Stimulated activated naive CD8-positive, alpha-beta T cell treated with anti-CD3 and anti-CD28 coated beads, Interleukin-15, Interleukin-2, amounts not matched to agents 100 ng/mL and 50 ng/mL, for 24 hours (primary cell): Measurements from ENCODE around the gene SESN2.

ENCODE experiments used
- H3K27ac Mint-ChIP-seq: one replicate; pipeline ENCODE4 v1.8.0; 2021; ENCODE audit warnings: mild to moderate bottlenecking, mixed read lengths
- H3K27me3 Mint-ChIP-seq: one replicate; pipeline ENCODE4 v1.8.0; 2021; ENCODE audit warnings: mixed read lengths
- H3K36me3 Mint-ChIP-seq: one replicate; pipeline ENCODE4 v1.8.0; 2021; ENCODE audit warnings: low read depth, mixed read lengths
- H3K4me1 Mint-ChIP-seq: one replicate; pipeline ENCODE4 v1.8.0; 2021; ENCODE audit warnings: low read depth, mixed read lengths
- H3K4me3 Mint-ChIP-seq: one replicate; pipeline ENCODE4 v1.8.0; 2021; ENCODE audit warnings: mild to moderate bottlenecking, mixed read lengths
- H3K9me3 Mint-ChIP-seq: one replicate; pipeline ENCODE4 v1.8.0; 2021; ENCODE audit warnings: mixed read lengths

Gene SESN2

GRCh38 chr1:28244549-28245251 is 14.6 kb upstream of the SESN2 start:
- peaks cover 3% of the 10 kb centered on the region for H3K36me3 Mint-ChIP-seq
- peak overlapping the region; percentile 88 for H3K27ac Mint-ChIP-seq
- H3K27me3 Mint-ChIP-seq: no peaks in the 10 kb centered on the region
- H3K4me3 Mint-ChIP-seq: peak overlapping the region; percentile 73
- no peaks in the 10 kb centered on the region for H3K9me3 Mint-ChIP-seq
- peaks cover 54% of the 10 kb centered on the region for H3K4me1 Mint-ChIP-seq

- Mint-ChIP-seq H3K9me3 (no peaks in the 10 kb centered on the region), H3K4me1 (peaks cover 58% of the 10 kb centered on the region), H3K27me3 (no peaks in the 10 kb centered on the region), H3K36me3 (peaks cover 3% of the 10 kb centered on the region), H3K27ac (peak overlapping the region; percentile 99), H3K4me3 (peak overlapping the region; percentile 98)
Measured at GRCh38 chr1:28246427-28246832, 12.9 kb upstream of the SESN2 start.

- Mint-ChIP-seq H3K27me3 (no peaks in the 10 kb centered on the region), H3K4me3 (peak overlapping the region; percentile 98), H3K9me3 (no peaks in the 10 kb centered on the region), H3K36me3 (peaks cover 3% of the 10 kb centered on the region), H3K4me1 (peaks cover 56% of the 10 kb centered on the region), H3K27ac (peak overlapping the region; percentile 75)
Measured at GRCh38 chr1:28247612-28248272, 11.6 kb upstream of the SESN2 start.

GRCh38 chr1:28248273-28249012 is 10.9 kb upstream of the SESN2 start:
- Mint-ChIP-seq H3K4me1 (peaks cover 52% of the 10 kb centered on the region), H3K9me3 (no peaks in the 10 kb centered on the region), H3K36me3 (peaks cover 3% of the 10 kb centered on the region), H3K27ac (peak overlapping the region; percentile 95), H3K4me3 (peak overlapping the region; percentile 98), H3K27me3 (no peaks in the 10 kb centered on the region)

- Mint-ChIP-seq H3K9me3 (no peaks in the 10 kb centered on the region), H3K27me3 (no peaks in the 10 kb centered on the region)
Measured at GRCh38 chr1:28249013-28249865, 10.1 kb upstream of the SESN2 start.

GRCh38 chr1:28249866-28250295 is 9.4 kb upstream of the SESN2 start:
- Mint-ChIP-seq H3K4me3 (no peak overlapping the region), H3K4me1 (peaks cover 38% of the 10 kb centered on the region), H3K27me3 (no peaks in the 10 kb centered on the region), H3K9me3 (no peaks in the 10 kb centered on the region), H3K36me3 (no peaks in the 10 kb centered on the region), H3K27ac (peak overlapping the region; percentile 95)

More at GRCh38 chr1:28249013-28249865, 10.1 kb upstream of the SESN2 start:
- Mint-ChIP-seq H3K36me3 (no peaks in the 10 kb centered on the region), H3K4me3 (peak overlapping the region; percentile 98), H3K27ac (peak overlapping the region; percentile 95), H3K4me1 (peaks cover 45% of the 10 kb centered on the region)

- peak overlapping the region; percentile 27 for H3K4me3 Mint-ChIP-seq
- H3K9me3 Mint-ChIP-seq: no peaks in the 10 kb centered on the region
- H3K27me3 Mint-ChIP-seq: no peaks in the 10 kb centered on the region
- H3K27ac Mint-ChIP-seq: no peak overlapping the region
- peaks cover 7% of the 10 kb centered on the region for H3K36me3 Mint-ChIP-seq
- peaks cover 34% of the 10 kb centered on the region for H3K4me1 Mint-ChIP-seq
Measured at GRCh38 chr1:28256197-28256827, 3.0 kb upstream of the SESN2 start.

GRCh38 chr1:28257736-28258135 is 1.6 kb upstream of the SESN2 start:
- peaks cover 44% of the 10 kb centered on the region for H3K4me1 Mint-ChIP-seq
- peak overlapping the region; percentile 99 for H3K27ac Mint-ChIP-seq
- H3K9me3 Mint-ChIP-seq: no peaks in the 10 kb centered on the region
- H3K27me3 Mint-ChIP-seq: no peaks in the 10 kb centered on the region
- no peak overlapping the region for H3K4me3 Mint-ChIP-seq
- H3K36me3 Mint-ChIP-seq: peaks cover 8% of the 10 kb centered on the region

- Mint-ChIP-seq H3K4me1 (peaks cover 49% of the 10 kb centered on the region), H3K27me3 (no peaks in the 10 kb centered on the region), H3K4me3 (peak overlapping the region; percentile 79), H3K27ac (peak overlapping the region; percentile 99), H3K9me3 (no peaks in the 10 kb centered on the region), H3K36me3 (peaks cover 8% of the 10 kb centered on the region)
Measured at GRCh38 chr1:28258628-28259251, 578 bp upstream of the SESN2 start.

- no peaks in the 10 kb centered on the region for H3K27me3 Mint-ChIP-seq
- no peaks in the 10 kb centered on the region for H3K9me3 Mint-ChIP-seq
- peak overlapping the region; percentile 61 for H3K27ac Mint-ChIP-seq
- H3K4me1 Mint-ChIP-seq: peaks cover 49% of the 10 kb centered on the region
- H3K36me3 Mint-ChIP-seq: peaks cover 8% of the 10 kb centered on the region
- H3K4me3 Mint-ChIP-seq: peak overlapping the region; percentile 79
Measured at GRCh38 chr1:28259934-28260802, 850 bp downstream of the SESN2 start.

GRCh38 chr1:28260803-28261174 is 1.5 kb downstream of the SESN2 start:
- peak overlapping the region; percentile 61 for H3K27ac Mint-ChIP-seq
- H3K4me1 Mint-ChIP-seq: peaks cover 49% of the 10 kb centered on the region
- no peaks in the 10 kb centered on the region for H3K27me3 Mint-ChIP-seq
- H3K36me3 Mint-ChIP-seq: peaks cover 8% of the 10 kb centered on the region
- H3K9me3 Mint-ChIP-seq: no peaks in the 10 kb centered on the region
- peak overlapping the region; percentile 78 for H3K4me3 Mint-ChIP-seq

GRCh38 chr1:28264897-28265296 is 5.6 kb downstream of the SESN2 start:
- H3K4me3 Mint-ChIP-seq: no peak overlapping the region
- H3K4me1 Mint-ChIP-seq: peaks cover 23% of the 10 kb centered on the region
- H3K36me3 Mint-ChIP-seq: peaks cover 13% of the 10 kb centered on the region
- no peaks in the 10 kb centered on the region for H3K9me3 Mint-ChIP-seq
- H3K27ac Mint-ChIP-seq: no peak overlapping the region
- no peaks in the 10 kb centered on the region for H3K27me3 Mint-ChIP-seq

GRCh38 chr1:28265577-28265976 is 6.3 kb downstream of the SESN2 start:
- Mint-ChIP-seq H3K4me3 (no peak overlapping the region), H3K9me3 (no peaks in the 10 kb centered on the region)

More at GRCh38 chr1:28265577-28265976, 6.3 kb downstream of the SESN2 start:
- peaks cover 17% of the 10 kb centered on the region for H3K36me3 Mint-ChIP-seq
- H3K27ac Mint-ChIP-seq: no peak overlapping the region
- H3K4me1 Mint-ChIP-seq: peaks cover 23% of the 10 kb centered on the region
- no peaks in the 10 kb centered on the region for H3K27me3 Mint-ChIP-seq
